GM18867 (cell line): ENCODE results near the gene TUBA4A.
A peak's percentile ranks its signal among the peaks of the same experiment; 100 is the strongest.

ENCODE experiments used
- ATAC-seq: cut with Tn5 transposase; IDR thresholded peaks from one replicate; pipeline ENCODE4 v1.9.1; 2021; ENCODE audit warnings: mild to moderate bottlenecking, moderate library complexity; ENCODE audit not compliant: unreplicated experiment

TUBA4A gene

GRCh38 chr2:219244789-219245147 is 8.9 kb downstream of the TUBA4A start:
- no peak for ATAC-seq

GRCh38 chr2:219243291-219243761 is 10.4 kb downstream of the TUBA4A start:
- ATAC-seq: no peak

- ATAC-seq: no peak
Measured at GRCh38 chr2:219234331-219234730, 19.4 kb downstream of the TUBA4A start.

- no peak for ATAC-seq
Measured at GRCh38 chr2:219230059-219230540, 23.6 kb downstream of the TUBA4A start.

- ATAC-seq: peak; percentile 95
Measured at GRCh38 chr2:219229305-219230058, 24.2 kb downstream of the TUBA4A start, which contains the start of the genes ANKZF1 and ATG9A. Gene ANKZF1, plus strand, starts transcription at chr2:219229806. Its CDS starts 452 bp downstream, at chr2:219230258. Gene ATG9A, minus strand, starts transcription at chr2:219229636. Its CDS starts 1,612 bp downstream, at chr2:219228024.

GRCh38 chr2:219228911-219229304 is 24.8 kb downstream of the TUBA4A start:
- no peak for ATAC-seq

- no peak for ATAC-seq
Measured at GRCh38 chr2:219228041-219228910, 25.4 kb downstream of the TUBA4A start.

- no peak for ATAC-seq
Measured at GRCh38 chr2:219225350-219225749, 28.4 kb downstream of the TUBA4A start.

GRCh38 chr2:219223831-219224610 is 29.7 kb downstream of the TUBA4A start:
- ATAC-seq: no peak

GRCh38 chr2:219221957-219222518 is 31.7 kb downstream of the TUBA4A start:
- no peak for ATAC-seq

- ATAC-seq: no peak
Measured at GRCh38 chr2:219220652-219221402, 32.9 kb downstream of the TUBA4A start.

GRCh38 chr2:219219784-219220532 is 33.8 kb downstream of the TUBA4A start:
- ATAC-seq: no peak

GRCh38 chr2:219218732-219219701 is 34.7 kb downstream of the TUBA4A start, which contains the start of gene ABCB6:
Gene ABCB6, minus strand, starts transcription at chr2:219218958. Its CDS starts 285 bp downstream, at chr2:219218673.
- peak; percentile 77 for ATAC-seq

GRCh38 chr2:219218217-219218731 is 35.4 kb downstream of the TUBA4A start:
- ATAC-seq: peak; percentile 27

- no peak for ATAC-seq
Measured at GRCh38 chr2:219216535-219216915, 37.2 kb downstream of the TUBA4A start.

- no peak for ATAC-seq
Measured at GRCh38 chr2:219215871-219216534, 37.7 kb downstream of the TUBA4A start.

- ATAC-seq: no peak
Measured at GRCh38 chr2:219214786-219215185, 38.9 kb downstream of the TUBA4A start.
